Calu3 (cell line): ENCODE results near the gene KSR2. TPM values are rescaled to one million over a fixed set of nuclear protein-coding genes. Genes with fewer than 3 reads are reported as not detected.

Experiments used
- BruUV-seq: library from RNA; stranded (reverse); fragments of 400-500 nt; replicated peaks from 2 replicates; lab custom pipeline; 2021; lab: Mats Ljungman, UMichigan
- CTCF ChIA-PET: fragments of 300-600 bp; sonication (Branson Sonifier 250); formaldehyde crosslinking; loops from one replicate; lab custom pipeline; 2022; ENCODE audit warnings: antibody characterized with exemption; lab: Charles Lee
- DNase-seq: peaks from one replicate; pipeline ENCODE4 v3.0.0; 2022
- H3K27ac Mint-ChIP-seq: one replicate; pipeline ENCODE4 v1.8.0; 2022; ENCODE audit warnings: mixed read lengths; ENCODE audit not compliant: unreplicated experiment
- H3K27me3 Mint-ChIP-seq: one replicate; pipeline ENCODE4 v1.8.0; 2022; ENCODE audit warnings: mixed read lengths; ENCODE audit not compliant: unreplicated experiment
- H3K36me3 Mint-ChIP-seq: one replicate; pipeline ENCODE4 v1.8.0; 2022; ENCODE audit warnings: mild to moderate bottlenecking, moderate library complexity, mixed read lengths; ENCODE audit not compliant: insufficient read depth, unreplicated experiment
- H3K4me1 Mint-ChIP-seq: one replicate; pipeline ENCODE4 v1.8.0; 2022; ENCODE audit warnings: mild to moderate bottlenecking, low read depth, mixed read lengths; ENCODE audit not compliant: unreplicated experiment
- H3K4me3 Mint-ChIP-seq: one replicate; pipeline ENCODE4 v1.8.0; 2022; ENCODE audit warnings: mild to moderate bottlenecking, low read depth, moderate library complexity, mixed read lengths; ENCODE audit not compliant: unreplicated experiment
- H3K9me3 Mint-ChIP-seq: one replicate; pipeline ENCODE4 v1.8.0; 2022; ENCODE audit warnings: low read depth, mixed read lengths; ENCODE audit not compliant: unreplicated experiment
- intact Hi-C: fragments of 100-400 bp; cut with micrococcal nuclease; formaldehyde crosslinking; loops from one replicate; pipeline ENCODE4 v1.10.0; 2022; ENCODE audit not compliant: unreplicated experiment
- total RNA-seq: library from RNA; stranded (reverse); gene quantifications from 2 replicates; pipeline ENCODE4 v1.2.3, GENCODE V29; 2022
- TF ChIP-seq, protein P1 (sequence below): fragments of 200-600 bp; IDR thresholded peaks from one replicate; pipeline ENCODE4 v1.8.0; 2022; ENCODE audit warnings: antibody characterized with exemption; ENCODE audit not compliant: unreplicated experiment

KSR2 gene
- total RNA-seq, 1 experiment from 2014 or later, result 1.9 TPM

DNA sequence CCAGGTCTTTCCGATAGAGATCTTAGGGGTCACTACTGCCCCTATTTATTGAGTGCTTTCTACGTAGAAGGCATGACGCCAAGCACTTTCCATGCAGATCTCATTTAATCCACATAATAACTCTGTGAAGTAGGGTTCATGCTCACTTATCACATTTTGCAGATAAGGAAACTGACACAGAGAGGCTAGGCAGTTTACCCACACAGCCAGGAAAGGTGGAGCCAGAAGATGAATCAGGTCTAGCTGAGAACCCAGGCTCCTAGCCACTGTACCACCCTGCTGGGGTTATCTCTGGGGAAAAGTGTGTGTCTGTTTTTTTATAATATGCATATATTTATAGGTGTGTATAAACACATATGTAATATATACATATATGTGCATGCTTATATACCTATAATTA lies 83.6 kb downstream of the KSR2 start:
- peaks cover 7% of the 10 kb centered on the region for H3K9me3 Mint-ChIP-seq
- BruUV-seq, result no TSS peak
- H3K4me1 Mint-ChIP-seq, result no peaks in the 10 kb centered on the region
- intact Hi-C loops, result no loop called here
- H3K27ac Mint-ChIP-seq, result no peak overlapping the region
- no peaks in the 10 kb centered on the region for H3K36me3 Mint-ChIP-seq
- H3K4me3 Mint-ChIP-seq, result no peak overlapping the region
- CTCF ChIA-PET, result no interaction called here
- no peak for DNase-seq
- TF ChIP-seq, protein P1, sequence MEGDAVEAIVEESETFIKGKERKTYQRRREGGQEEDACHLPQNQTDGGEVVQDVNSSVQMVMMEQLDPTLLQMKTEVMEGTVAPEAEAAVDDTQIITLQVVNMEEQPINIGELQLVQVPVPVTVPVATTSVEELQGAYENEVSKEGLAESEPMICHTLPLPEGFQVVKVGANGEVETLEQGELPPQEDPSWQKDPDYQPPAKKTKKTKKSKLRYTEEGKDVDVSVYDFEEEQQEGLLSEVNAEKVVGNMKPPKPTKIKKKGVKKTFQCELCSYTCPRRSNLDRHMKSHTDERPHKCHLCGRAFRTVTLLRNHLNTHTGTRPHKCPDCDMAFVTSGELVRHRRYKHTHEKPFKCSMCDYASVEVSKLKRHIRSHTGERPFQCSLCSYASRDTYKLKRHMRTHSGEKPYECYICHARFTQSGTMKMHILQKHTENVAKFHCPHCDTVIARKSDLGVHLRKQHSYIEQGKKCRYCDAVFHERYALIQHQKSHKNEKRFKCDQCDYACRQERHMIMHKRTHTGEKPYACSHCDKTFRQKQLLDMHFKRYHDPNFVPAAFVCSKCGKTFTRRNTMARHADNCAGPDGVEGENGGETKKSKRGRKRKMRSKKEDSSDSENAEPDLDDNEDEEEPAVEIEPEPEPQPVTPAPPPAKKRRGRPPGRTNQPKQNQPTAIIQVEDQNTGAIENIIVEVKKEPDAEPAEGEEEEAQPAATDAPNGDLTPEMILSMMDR, result no peak
- H3K27me3 Mint-ChIP-seq, result peaks cover 41% of the 10 kb centered on the region

GRCh38 chr12:117884161-117884560 lies 84.6 kb downstream of the KSR2 start:
- DNase-seq, result no peak
- H3K4me3 Mint-ChIP-seq, result no peak overlapping the region
- TF ChIP-seq, protein P1, result no peak
- intact Hi-C loops, result no loop called here
- H3K36me3 Mint-ChIP-seq, result no peaks in the 10 kb centered on the region
- CTCF ChIA-PET, result no interaction called here
- H3K9me3 Mint-ChIP-seq, result peaks cover 7% of the 10 kb centered on the region
- peaks cover 31% of the 10 kb centered on the region for H3K27me3 Mint-ChIP-seq
- H3K4me1 Mint-ChIP-seq, result no peaks in the 10 kb centered on the region
- no TSS peak for BruUV-seq
- no peak overlapping the region for H3K27ac Mint-ChIP-seq

- intact Hi-C loops, result no loop called here
- TF ChIP-seq, protein P1, result no peak
- H3K36me3 Mint-ChIP-seq, result no peaks in the 10 kb centered on the region
- peaks cover 7% of the 10 kb centered on the region for H3K9me3 Mint-ChIP-seq
- H3K27me3 Mint-ChIP-seq, result peaks cover 39% of the 10 kb centered on the region
- no peak overlapping the region for H3K27ac Mint-ChIP-seq
- no TSS peak for BruUV-seq
- H3K4me1 Mint-ChIP-seq, result no peaks in the 10 kb centered on the region
- DNase-seq, result no peak
- H3K4me3 Mint-ChIP-seq, result no peak overlapping the region
- CTCF ChIA-PET, result interaction anchor here (1.0 kb wide), 1 partner anchor 8 kb away, joined by 4 read pairs; no protein-coding TSS in a partner anchor
These were observed 86.1 kb downstream of the KSR2 start for GRCh38 chr12:117882603-117883184.

DNA sequence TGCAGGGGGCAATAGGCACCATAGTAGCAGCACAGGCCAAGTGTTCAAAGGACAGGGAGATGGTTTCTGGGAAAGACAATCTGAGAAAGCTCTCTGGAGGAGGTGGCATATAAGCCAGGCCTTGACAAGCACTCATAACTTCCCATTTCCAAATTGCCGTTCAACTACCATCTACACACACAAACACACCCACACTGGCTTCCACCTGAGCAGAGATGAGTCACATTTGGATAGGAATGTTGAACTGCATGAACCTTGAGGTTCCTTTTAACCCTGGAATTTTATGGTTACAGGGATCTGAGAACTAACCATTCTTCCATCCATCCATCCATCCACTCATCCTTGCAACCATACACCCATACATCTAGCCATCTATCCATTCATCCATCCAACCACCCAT lies 86.6 kb downstream of the KSR2 start:
- Mint-ChIP-seq H3K9me3 (peaks cover 7% of the 10 kb centered on the region), H3K4me1 (no peaks in the 10 kb centered on the region), H3K36me3 (no peaks in the 10 kb centered on the region), H3K27me3 (peaks cover 44% of the 10 kb centered on the region), H3K27ac (no peak overlapping the region), H3K4me3 (no peak overlapping the region)
- intact Hi-C loops, result no loop called here
- no peak for DNase-seq
- TF ChIP-seq, protein P1, result no peak
- no TSS peak for BruUV-seq
- CTCF ChIA-PET, result no interaction called here
